ENCODE results near the gene ZFPM1.
"Not testable (repeated sequence)": the region's sequence is repeated elsewhere in the genome, so short reads cannot be mapped to it uniquely, and the experiment has no call there.

The ZFPM1 gene

GRCh38 chr16:88480829-88481228 is 27.7 kb downstream of the ZFPM1 start:
- DNase-seq (ENCODE audit: low read depth): no peak

GRCh38 chr16:88481851-88482250 is 28.8 kb downstream of the ZFPM1 start:
- DNase-seq (ENCODE audit: low read depth): no peak

DNA sequence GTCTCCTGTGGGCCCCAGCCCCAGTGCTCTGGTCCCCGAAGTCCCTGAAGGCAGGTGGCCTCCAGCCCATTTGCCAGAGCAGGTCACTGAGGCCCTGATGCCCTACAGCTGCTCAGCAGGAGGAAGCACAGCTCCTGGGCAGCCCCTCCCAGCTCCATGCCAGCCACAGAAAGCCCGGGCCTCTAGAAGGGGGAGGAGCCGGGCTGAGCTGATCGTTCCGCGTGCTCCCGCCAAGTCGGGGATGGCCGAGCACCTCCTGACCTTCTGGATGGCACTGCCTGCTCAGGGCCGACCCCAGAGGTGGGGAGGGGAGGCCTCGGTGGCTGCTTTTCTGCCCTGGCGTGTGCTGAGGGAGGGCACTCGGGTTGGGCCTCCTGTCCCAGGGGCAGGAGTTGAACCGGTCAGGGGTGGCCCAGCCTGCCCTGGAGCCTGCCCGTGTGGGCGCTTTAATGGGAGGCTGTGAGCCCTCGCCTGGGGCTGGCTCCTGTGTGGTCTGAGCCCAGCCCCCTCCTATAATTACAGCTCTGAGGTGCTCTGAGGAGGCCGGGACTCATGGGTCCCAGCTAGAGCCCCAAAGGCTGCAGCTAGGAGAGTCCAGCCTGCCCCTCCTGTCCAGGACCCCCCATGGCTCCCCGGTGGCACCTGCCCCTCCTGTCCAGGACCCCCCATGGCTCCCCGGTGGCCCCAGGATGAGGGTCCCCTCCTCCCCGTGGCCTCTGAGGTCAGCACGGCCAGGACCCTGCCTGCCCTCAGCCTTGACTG is 29.7 kb downstream of the ZFPM1 start:
- no peak for DNase-seq (ENCODE audit: low read depth)

DNA sequence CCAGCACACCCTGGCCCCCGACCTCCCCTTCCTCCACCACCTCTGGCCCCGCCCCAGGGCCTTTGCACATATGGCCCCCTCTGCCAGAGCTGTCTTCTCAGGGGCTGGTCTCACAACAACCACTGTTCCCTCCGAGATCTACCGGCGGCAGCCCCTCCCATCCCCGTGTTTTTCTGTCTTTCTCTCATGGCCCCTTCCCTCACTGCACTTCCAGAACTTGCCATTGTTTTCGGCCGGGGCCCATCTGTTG is 30.2 kb downstream of the ZFPM1 start:
- no peak for DNase-seq (ENCODE audit: low read depth)

DNA sequence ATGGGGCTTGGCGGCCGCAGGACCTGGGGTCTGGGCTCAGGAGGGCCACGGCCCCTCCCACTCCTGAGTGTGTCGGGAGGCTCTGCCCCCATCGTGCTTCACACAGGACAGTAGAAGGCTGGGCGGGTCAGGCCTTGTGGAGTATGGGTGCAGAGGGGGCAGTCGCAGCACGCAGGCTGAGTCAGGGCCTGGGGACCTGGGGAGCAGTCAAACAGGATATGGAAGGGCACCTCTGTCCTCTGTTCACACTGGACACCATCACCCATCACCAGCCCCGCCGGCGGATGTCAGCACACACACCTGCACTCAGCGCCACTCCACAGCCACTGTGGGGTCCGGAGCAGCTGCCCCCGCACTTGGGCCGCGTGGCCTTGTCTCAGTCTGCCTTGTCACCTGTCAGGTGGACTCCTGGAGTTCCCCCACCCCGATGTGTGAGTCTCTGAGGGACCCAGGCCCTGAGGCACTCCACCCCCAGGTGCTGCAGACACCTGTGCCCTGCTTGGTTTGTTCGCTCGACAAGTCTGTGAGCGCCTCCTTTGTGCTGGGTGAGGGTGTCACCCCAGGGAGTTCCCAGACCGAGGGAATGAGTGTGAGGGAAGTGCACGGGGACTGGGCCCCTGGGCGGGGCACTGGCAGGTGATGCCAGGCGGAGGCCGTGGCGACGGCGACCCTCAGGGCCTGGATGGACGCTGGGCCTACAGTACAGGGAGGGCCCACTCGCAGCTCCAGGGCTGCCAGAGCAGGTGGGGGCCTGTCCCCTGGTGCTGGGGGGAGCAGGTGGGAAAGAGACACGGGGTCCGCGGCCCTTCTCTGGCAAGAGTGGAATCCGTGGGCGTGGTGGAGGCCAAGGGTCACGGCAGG is 31.7 kb downstream of the ZFPM1 start:
- no peak for DNase-seq (ENCODE audit: low read depth)

- DNase-seq (ENCODE audit: low read depth): not testable (repeated sequence)
Observed at GRCh38 chr16:88485366-88485741, 32.3 kb downstream of the ZFPM1 start.

GRCh38 chr16:88486398-88487123 is 33.5 kb downstream of the ZFPM1 start:
- no peak for DNase-seq (ENCODE audit: low read depth)

DNA sequence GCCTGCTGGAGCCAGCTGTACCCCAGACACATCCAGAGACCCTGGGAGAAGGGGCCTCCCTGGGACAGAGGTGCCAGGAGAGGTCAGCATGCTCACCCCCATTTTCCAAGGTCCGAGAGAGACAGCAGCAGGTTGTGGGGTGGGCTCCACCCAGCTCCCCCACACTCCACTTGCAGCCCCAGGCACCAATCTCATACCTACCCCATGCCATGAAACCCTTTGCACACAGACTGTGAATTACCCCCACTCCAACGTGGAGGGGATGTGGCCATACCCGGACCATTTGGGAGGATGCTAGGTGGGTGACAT is 34.0 kb downstream of the ZFPM1 start:
- no peak for DNase-seq (ENCODE audit: low read depth)

- DNase-seq (ENCODE audit: low read depth): no peak
Observed at GRCh38 chr16:88487920-88488851, 35.1 kb downstream of the ZFPM1 start.

DNA sequence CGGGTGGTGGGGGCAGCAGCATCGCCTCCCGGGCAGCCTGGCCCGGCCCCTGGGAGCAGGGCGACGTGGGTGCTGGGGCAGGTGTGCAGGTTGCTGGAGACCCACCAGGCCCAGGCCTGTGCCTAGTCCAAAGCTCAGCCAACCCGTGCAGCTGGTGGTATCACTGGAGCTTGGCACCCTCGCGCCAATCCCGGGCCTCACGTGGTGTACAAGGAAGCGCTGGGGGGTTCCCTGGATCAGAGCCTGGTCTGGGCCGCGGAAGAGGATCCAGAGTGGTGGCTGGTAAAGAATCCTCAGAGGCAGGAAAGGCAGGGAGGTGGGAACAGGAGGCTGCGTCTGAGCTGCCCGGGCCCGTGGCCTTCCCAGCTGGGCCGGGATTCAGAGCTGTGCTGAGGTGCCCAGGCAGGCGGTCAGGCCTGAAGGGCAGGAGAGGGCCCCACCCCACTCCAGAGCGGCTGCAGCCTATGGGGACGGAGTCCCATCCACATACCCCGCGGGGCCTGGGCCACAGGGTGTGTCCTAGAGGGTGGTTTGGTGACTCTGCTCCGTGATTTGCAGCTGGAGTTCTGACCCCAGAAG is 36.2 kb downstream of the ZFPM1 start:
- no peak for DNase-seq (ENCODE audit: low read depth)

GRCh38 chr16:88491001-88491559 is 38.0 kb downstream of the ZFPM1 start:
- DNase-seq (ENCODE audit: low read depth): no peak

GRCh38 chr16:88491560-88492310 is 38.7 kb downstream of the ZFPM1 start:
- DNase-seq (ENCODE audit: low read depth): no peak

- DNase-seq (ENCODE audit: low read depth): no peak
Observed at GRCh38 chr16:88493879-88494278, 40.8 kb downstream of the ZFPM1 start.

DNA sequence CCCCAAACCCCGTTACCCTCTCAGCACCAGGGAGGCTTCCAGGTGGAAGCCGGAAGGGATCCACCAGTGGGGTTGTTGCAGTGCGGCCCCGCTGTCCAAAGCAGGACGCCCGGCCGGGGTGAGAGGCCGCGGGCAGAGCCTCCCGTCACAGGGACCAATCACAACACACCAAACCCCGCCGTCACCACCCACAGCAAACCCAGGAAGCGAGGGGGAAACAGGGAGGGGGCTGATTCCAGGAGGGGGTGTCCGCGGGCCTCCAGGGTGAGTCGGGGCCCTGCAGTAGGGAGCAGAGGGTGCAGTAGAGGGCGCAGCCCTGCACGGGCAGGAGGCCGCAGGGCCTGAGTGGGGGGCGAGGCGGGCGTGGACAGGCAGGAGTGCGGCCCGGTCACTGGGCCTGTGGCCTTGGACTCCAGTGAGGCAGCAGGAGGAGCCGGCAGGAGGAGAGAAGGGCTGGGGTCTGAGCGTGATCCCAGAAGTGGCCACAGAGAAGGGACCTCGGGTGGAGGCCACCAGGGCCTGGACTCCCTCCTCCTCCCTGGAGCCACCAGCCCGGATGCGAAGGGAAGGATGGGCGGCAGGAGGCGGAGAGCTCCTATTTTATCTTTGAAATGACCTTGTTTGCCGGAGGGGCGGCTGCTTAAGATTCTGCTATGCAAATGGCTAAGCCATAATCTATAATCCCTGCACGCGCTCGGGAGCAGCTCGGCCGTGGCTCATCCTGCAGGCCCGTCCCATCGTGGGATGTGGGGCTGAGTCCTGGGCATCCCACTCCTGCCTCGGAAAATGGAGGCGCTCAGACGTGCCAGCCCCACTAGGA is 41.5 kb downstream of the ZFPM1 start:
- DNase-seq (ENCODE audit: low read depth): no peak

DNA sequence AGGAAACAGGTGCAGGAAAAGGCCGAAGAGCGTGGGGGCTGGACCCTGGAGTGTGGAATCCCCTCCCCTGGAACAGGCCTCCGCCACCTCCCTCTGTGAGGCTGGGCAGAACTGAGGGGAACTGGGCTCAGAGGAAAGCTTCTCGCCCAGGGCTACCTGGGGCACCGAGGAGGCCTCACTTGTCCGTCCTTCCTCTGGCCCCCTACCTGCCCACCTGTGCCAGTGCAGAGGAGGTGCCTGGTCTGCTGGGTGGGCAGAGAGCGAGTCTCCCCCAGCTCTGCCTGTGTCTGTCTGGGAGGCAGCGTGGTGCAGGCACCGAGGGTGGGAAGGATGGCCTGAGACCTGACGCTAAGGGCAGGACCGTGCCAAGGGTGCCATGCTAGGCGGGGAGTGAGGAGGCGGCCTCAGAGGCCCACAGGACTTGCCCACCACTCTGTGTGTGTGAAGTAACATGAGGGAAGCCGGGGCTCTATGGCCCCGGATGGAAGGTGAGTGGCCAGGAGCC is 42.2 kb downstream of the ZFPM1 start:
- DNase-seq (ENCODE audit: low read depth): no peak

- no peak for DNase-seq (ENCODE audit: low read depth)
Observed at GRCh38 chr16:88497561-88498462, 44.7 kb downstream of the ZFPM1 start.

DNA sequence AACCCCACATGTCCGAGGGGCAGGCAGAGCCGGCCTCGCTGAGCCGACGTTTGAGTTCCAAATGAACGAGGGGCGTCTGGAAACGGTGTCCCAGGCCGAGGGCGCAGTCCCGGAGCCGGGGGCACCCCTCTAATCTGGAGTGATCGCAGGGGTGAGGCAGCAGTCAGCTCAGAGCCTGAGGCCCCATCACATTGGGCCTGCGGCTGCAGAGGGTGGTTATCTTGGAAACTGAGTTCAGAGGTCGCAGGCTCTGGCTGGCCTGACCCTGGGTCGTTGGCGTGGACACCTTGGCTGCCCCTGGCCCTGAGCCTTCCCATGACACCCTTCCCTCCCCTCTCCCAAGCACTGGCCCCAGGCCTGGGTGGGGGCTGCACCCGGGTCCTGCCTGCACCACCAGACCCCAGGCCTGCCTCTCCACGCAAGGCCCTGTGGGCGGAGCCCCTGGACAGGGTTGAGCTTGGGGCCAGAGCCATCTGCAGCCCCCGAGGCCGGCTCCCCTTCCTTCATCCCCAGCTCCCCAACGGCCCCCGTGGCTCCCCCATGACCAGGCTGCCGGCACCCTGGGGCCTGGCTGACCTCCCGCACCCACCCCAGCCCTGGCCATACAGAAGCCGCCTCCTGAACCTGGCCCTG is 45.6 kb downstream of the ZFPM1 start:
- no peak for DNase-seq (ENCODE audit: low read depth)

DNA sequence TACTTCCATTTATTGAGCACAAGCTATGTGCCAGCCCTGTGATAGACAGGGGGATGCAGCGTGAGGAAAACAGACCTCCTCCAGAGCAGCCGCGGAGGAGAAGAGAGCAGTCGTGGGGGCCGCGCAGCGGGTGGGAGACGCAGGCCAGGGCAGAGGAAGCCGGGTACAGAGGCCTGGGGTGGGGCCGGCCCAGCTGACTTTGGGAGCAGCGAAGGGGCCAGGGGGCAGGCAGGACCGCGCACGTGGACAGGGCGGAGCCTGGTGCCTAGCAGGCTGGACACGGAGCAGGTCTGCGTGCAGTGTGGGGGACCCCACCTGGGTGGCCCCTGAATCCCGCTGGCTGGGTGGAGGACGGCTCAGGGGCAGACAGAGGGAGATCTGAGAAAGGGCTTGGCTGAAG is 46.2 kb downstream of the ZFPM1 start:
- DNase-seq (ENCODE audit: low read depth): no peak

Data from HS-27A (cell line).